Measurements from ENCODE around the gene HMCN2.
"Not testable (repeated sequence)": the region's sequence is repeated elsewhere in the genome, so short reads cannot be mapped to it uniquely, and the experiment has no call there.

GRCh38 chr9:130338891-130339290, 73.3 kb downstream of the HMCN2 start:
- TF ChIP-seq CREB1 (CRISPR knock-in tag; IDR thresholded peaks at IDR 0.05); CTCF (IDR thresholded peaks at IDR 0.05); AFF4 (CRISPR knock-in tag; IDR thresholded peaks at IDR 0.05; ENCODE audit: borderline replicate concordance); MAX (CRISPR knock-in tag; IDR thresholded peaks at IDR 0.05); IRF1 (CRISPR knock-in tag; IDR thresholded peaks at IDR 0.05); ELF4 (CRISPR knock-in tag; IDR thresholded peaks at IDR 0.05; ENCODE audit: low read depth); CREM (CRISPR knock-in tag; IDR thresholded peaks at IDR 0.05); RELA (CRISPR knock-in tag; IDR thresholded peaks at IDR 0.05; ENCODE audit: borderline replicate concordance); MLX (CRISPR knock-in tag; IDR thresholded peaks at IDR 0.05); SMAD3 (CRISPR knock-in tag; IDR thresholded peaks at IDR 0.05; ENCODE audit: borderline replicate concordance); USF1 (CRISPR knock-in tag; IDR thresholded peaks at IDR 0.05); PRDM15 (CRISPR knock-in tag; IDR thresholded peaks at IDR 0.05): not testable (repeated sequence)

Data from WTC11 (cell line).